ENCODE results near the gene PLA2G2D.

DNA sequence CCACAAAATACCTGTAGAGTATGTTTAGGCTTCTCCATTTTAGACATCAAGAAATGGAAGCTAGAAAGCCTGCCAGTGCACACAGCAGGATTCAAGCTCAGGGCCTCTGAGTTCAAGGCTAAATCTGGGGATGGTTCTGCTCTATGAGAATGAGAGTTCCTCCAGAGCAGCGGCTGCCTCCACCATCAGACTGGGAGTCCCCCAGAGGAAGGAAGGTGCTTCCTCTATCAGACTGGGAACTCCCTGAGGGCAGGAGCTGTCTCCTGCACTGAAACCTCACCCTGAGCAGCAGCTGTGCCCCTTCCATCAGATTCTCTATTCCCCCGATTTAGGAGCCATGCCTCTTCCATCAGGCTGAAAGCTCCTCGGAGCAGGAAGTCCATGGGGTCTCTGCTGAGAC, 29.2 kb downstream of the PLA2G2D start:
- TF ChIP-seq, protein P1, sequence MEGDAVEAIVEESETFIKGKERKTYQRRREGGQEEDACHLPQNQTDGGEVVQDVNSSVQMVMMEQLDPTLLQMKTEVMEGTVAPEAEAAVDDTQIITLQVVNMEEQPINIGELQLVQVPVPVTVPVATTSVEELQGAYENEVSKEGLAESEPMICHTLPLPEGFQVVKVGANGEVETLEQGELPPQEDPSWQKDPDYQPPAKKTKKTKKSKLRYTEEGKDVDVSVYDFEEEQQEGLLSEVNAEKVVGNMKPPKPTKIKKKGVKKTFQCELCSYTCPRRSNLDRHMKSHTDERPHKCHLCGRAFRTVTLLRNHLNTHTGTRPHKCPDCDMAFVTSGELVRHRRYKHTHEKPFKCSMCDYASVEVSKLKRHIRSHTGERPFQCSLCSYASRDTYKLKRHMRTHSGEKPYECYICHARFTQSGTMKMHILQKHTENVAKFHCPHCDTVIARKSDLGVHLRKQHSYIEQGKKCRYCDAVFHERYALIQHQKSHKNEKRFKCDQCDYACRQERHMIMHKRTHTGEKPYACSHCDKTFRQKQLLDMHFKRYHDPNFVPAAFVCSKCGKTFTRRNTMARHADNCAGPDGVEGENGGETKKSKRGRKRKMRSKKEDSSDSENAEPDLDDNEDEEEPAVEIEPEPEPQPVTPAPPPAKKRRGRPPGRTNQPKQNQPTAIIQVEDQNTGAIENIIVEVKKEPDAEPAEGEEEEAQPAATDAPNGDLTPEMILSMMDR (IDR thresholded peaks at IDR 0.05): no peak
- no peak for TF ChIP-seq POLR2A (IDR thresholded peaks at IDR 0.05)
- no peak for TF ChIP-seq POLR2AphosphoS5 (IDR thresholded peaks at IDR 0.05)
